Measurements from ENCODE around the gene SLC2A1.

- TF ChIP-seq EZH2 (IDR thresholded peaks at IDR 0.05; ENCODE audit: low read length) (no peak), CTCF (optimal IDR thresholded peaks at IDR 0.05 in 1 of 3, IDR thresholded peaks at IDR 0.05 in 1 of 3, conservative IDR thresholded peaks at IDR 0.05 in 1 of 3; ENCODE audit: extremely low read depth in 1 of 3, insufficient read depth in 2 of 3, low read length in 3 of 3) (no peak)
These were observed 29.8 kb downstream of the SLC2A1 start for GRCh38 chr1:42928859-42929258.
